Middle frontal gyrus (tissue), 1 donor: ENCODE measurements around the gene PAIP2B.
"Not testable (repeated sequence)": the region's sequence is repeated elsewhere in the genome, so short reads cannot be mapped to it uniquely, and the experiment has no call there.

Source experiments
- DNase-seq: peaks from one replicate; pipeline ENCODE4 v3.0.0-alpha.2; 2015; ENCODE audit warnings: low spot score; ENCODE audit errors: extremely low spot score

The PAIP2B gene, protein sequence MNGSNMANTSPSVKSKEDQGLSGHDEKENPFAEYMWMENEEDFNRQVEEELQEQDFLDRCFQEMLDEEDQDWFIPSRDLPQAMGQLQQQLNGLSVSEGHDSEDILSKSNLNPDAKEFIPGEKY

DNA sequence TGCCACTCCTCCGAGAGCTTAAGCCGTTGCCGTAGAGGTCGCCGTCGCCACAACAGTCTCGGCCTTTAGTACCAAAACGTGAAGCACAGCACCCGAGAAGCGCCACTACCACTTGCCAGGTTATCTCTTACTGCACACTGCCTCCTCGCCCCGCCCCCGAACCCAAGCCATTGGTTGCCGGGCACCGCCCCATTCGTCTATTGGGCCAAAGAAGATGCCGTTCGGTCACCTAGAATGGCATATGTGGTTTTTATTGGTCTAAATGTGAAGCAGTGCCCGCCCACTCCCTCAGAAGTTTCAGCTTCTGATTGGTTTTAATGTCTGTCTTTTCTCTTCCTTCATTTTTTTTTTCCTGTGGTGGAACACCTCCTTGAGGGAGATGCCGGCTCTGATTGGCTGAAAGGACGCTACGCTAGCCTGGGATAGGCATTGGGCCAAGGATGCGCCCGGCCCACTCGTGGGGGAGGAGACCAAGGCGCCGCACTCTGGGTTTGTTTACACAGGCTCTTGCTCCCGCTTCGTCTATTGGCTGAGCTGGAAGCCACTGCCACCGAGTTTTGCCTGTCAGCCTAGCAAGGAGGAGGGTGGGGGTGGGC lies at the start of gene PAIP2B:
PAIP2B (minus strand) TSS at position 139 of the 596 bp plus-strand sequence. CDS start 24,514 bp downstream, outside the sequence.
- DNase-seq: peak; percentile 99

DNA sequence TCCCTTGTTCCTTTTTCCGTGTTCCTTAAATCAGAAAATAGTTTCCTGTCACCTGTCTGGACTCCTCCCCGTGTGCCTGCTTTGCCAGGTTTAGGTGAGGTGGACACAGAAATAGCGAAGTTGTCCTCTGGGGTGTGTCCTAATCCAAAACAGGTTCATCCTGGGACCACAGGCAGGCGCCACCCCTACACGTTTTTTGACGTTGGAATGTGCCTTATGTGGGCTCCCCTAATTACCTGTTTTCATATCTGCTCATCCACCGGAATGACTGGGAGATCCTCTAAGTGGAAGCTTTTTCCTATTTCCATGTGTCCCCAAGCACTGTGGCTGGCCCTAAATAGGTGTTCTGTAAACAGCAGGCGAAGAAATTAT lies 49.0 kb upstream of the PAIP2B start:
- no peak for DNase-seq

DNA sequence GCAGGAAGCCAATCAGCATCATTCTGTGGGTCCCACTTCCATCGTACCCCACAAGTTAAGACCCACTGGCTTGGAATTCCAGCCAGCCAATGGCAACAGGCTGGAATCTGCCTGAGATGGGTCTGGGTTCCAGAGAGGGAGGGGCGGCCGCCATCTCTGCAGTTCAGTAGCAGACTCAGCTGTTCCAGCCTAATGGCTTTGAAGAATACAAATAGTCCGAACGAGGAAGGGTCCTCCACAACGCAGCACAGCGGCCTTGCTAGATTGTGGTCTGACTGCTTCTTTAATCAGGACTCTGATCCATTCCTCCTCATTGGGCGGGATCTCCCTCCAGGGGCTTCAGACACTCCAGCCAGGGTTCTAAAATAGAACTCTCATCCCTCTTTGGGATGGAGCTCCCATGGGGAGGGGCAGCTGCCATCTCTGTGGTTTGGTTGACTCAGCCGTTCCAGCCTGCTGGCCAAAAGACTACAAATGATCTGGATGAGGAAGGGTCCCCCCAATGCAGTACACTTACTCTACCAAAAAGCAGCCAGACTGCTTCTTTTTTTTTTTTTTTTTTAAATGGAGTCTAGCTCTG lies 42.7 kb upstream of the PAIP2B start:
- no peak for DNase-seq

- DNase-seq: no peak
These were observed 36.5 kb upstream of the PAIP2B start for GRCh38 chr2:71263386-71263785.

- DNase-seq: no peak
These were observed 34.6 kb upstream of the PAIP2B start for GRCh38 chr2:71261534-71261933.

GRCh38 chr2:71256421-71256820 lies 29.5 kb upstream of the PAIP2B start:
- no peak for DNase-seq

DNA sequence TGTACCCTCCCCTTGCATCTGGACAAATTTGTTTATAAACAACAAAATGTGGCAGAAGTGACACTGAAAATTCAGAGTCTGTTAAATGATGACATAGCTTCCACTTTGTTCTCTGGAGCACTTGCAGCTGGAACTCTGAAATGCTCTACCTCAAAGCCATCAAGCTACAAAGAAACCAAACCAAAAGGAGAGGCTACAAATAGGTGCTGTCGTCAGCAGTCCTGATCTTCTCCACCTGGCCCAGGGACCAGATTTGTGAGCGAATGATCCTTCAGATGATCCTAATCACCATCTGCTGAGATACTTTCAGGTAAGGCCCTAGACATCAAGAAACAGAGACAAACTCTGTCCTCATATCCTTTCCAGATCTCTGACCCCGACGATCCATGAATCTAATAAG lies 27.9 kb upstream of the PAIP2B start:
- DNase-seq: no peak

DNA sequence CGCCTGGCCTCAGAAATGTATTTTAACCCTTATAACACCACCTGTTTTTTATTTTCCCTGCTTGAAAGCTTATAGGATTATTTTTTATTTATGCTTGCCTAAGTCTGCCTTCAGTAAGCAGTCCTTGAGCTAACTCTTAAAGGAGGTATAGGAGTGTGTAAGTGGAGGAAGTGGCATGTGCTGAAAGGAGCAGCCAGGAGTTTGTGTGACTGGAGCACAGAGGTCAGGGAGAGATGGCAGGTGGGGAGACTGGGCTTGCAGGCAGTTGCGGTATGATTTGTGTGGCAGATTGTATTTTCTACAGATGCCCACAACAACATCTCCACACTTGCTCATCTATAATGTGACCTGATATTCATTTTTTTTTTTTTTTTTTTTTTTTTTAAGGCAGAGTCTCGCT lies 27.2 kb upstream of the PAIP2B start:
- DNase-seq: no peak

GRCh38 chr2:71253476-71253875 lies 26.6 kb upstream of the PAIP2B start:
- no peak for DNase-seq

DNA sequence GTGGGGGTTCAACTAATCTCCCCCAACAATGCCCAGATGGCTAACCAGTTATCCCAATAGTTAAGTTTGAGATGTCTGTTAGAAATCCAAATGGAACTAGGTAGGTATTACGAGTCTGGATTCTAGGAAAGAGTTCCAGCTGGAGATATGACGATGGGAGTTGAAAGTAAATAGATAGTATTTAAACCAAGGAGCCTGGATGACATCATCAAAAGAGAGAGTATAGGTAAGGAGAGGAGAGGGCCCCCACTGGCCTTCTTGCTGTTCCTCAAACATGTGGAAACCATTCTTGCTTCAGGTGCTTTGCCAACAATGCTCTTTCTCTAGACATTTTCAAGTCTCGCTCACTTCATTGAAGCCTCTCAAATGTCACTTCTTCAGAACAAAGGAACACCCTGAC lies 26.0 kb upstream of the PAIP2B start:
- DNase-seq: no peak

DNA sequence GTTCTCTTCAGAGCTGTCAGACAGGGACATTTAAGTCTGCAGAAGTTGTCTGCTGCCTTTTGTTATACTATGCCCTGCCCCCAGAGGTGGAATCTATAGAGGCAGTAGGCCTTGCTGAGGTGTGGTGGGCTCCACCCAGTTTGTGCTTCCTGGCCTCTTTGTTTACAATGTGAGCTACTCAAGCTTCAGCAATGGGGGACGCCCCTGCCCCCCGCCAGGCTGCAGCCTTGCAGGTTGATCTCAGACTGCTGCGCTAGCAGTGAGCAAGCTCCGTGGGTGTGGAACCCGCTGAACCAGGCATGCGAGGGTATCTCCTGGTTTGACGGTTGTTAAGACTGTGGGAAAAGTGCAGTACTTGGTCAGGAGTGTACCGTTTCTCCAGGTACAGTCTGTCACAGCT lies 24.0 kb upstream of the PAIP2B start:
- DNase-seq: no peak

- no peak for DNase-seq
These were observed 17.4 kb upstream of the PAIP2B start for GRCh38 chr2:71244302-71244660.

GRCh38 chr2:71243634-71244301 lies 16.9 kb upstream of the PAIP2B start:
- DNase-seq: no peak

DNA sequence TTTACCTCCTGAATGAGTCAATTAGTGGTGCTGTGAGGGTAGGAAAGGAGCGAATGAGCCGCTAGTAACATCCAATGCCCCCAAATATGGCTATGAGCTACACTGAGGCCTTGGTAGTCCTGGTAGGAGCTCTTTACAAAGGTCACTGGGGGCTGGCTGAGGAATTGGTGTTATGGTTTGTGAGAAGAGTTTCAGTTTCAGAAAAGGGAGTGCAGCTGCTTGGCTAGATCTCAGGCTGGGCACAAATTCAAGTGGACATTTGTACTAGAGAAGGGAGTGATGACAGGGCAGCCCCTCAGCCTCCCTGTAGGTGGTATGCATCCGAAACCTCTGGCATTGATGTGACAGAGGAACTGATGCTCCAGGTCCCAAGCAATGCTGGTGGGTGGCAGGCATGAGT lies 13.9 kb upstream of the PAIP2B start:
- DNase-seq: no peak

GRCh38 chr2:71238089-71238488 lies 11.2 kb upstream of the PAIP2B start:
- no peak for DNase-seq

DNA sequence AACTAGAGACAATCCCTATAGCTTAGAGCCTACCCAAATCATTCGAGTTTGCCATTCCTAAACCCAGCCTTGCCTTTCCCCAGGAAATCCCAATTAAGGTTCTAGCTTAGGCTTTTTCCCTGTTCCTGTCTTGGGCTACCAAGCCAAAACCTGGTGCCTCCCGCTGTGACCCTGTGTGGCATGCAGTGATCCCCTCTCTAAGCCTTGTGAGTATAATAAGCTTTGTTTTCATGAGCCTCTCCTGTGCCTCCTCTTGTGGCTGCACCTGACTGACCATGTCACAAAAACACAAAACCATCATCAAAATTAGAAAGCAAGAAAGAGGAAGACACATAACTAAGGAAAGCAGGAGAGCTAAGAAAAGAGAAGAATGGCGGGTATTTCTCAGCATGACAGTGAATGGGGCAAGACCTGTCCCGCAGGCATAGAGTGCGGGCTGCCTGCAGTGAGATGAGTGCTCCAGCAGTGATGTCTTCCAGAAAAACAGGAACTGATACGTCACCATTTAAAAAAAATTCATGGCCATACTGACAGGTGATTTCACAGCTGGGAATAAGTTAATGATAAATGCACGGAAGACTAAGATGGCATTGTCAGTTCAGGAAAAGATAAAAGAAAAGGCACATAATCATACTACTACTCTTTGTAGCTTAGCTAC lies 9.2 kb upstream of the PAIP2B start:
- DNase-seq: no peak

DNA sequence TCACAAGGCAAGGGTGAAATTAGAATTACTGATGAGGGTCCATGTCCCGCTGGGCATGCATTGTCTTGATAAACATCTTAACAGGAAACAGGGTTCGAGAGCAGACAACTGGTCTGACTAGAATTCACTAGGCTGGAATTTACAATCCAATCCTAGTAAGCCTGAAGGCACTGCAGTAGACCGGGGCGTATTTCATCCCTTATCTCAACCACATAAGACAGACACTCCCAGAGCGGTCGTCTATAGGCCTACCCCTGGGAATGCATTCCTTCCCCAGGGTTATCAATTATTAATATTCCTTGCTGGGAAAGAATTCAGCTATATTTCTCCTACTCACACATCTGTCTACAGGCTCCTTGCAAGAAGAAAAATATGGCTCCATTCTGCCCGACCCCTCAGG lies 6.2 kb upstream of the PAIP2B start:
- DNase-seq: not testable (repeated sequence)

- DNase-seq: no peak
These were observed 573 bp downstream of the PAIP2B start for GRCh38 chr2:71226096-71226964.

DNA sequence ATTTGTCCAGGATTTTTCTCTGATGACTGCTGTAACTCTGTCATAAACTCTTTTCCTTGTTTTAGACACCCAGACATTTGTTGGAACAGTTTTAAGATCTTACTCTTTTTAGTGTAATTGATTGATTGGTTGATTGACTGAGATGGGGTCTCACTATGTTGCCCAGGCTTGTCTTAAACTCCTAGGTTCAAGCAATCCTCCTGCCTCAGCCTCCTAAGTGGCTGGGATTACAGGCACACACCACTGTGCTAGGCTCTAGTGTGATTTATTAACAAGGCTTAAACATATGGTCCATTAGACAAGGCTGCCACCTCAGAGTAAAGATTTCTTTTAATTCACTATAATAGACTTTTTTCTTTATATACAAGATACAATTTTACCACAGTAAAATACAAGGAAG lies 2.0 kb downstream of the PAIP2B start:
- DNase-seq: no peak

DNA sequence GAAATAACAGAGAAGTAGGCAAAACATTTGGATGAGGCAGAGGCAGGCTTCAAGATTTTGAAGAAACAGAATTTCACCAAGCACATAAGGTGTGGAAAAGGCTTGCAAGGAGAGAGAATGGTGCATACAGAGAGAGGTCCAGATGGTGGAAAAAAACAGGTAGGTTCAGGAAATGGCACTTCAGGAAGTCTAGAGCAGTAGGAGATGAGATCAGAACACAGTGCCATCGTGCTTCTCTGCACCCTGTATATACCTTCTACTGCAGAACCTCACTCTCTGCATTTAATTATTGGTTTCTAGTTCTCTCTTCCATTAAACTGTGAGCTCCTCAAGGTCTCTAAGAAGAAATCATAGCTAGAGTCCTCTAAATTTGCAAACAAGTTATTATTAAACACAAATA lies 2.4 kb downstream of the PAIP2B start:
- no peak for DNase-seq

GRCh38 chr2:71223767-71224333 lies 3.1 kb downstream of the PAIP2B start:
- DNase-seq: peak; percentile 69
